GM18868 (cell line): Measurements from ENCODE around the gene CASP14.
"Not testable (repeated sequence)": the region's sequence is repeated elsewhere in the genome, so short reads cannot be mapped to it uniquely, and the experiment has no call there.

Experiments used
- ATAC-seq: cut with Tn5 transposase; IDR thresholded peaks from one replicate; pipeline ENCODE4 v1.9.1; 2021; ENCODE audit warnings: mild to moderate bottlenecking, moderate library complexity; ENCODE audit not compliant: unreplicated experiment

Gene CASP14

GRCh38 chr19:15070386-15070785 lies 21.1 kb downstream of the CASP14 start:
- ATAC-seq = not testable (repeated sequence)

GRCh38 chr19:15072930-15073647 lies 23.8 kb downstream of the CASP14 start:
- no peak for ATAC-seq

DNA sequence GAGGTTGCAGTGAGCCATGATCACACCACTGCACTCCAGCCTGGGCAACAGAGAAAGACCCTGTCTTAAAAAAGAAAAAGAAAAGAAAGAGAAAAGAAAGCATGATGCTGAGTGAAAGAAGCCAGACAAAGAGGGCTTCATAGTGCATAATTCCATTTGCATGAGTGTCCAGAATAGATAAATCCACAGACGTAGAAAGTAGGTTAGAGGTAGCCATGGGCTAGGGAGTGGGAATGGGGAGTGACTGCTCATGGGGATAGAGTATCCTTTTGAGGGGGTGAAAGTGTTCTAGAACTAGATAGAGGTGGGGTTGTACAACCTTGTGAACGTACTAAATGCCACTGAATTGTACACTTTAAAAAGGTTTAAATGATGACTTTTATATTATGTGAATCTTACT lies 25.1 kb downstream of the CASP14 start:
- ATAC-seq = no peak

- no peak for ATAC-seq
These were observed 26.5 kb downstream of the CASP14 start for GRCh38 chr19:15075806-15076205.

DNA sequence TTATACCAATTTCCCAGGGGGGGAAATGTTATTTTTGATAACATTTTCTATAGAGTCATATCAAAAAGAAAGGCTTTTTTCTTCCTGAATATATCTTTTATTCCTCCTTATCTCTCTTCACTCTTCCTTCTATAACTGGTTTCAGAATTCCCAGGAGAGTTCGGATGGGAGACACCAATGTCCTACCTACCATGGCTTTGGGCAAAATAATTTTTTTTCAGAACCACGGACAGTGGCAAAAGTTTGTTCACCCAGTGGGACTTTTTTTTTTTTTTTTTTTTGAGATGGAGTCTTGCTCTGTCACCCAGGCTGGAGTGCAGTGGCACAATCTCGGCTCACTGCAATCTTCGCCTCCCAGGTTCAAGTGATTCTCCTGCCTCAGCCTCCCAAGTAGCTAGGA lies 30.7 kb downstream of the CASP14 start:
- not testable (repeated sequence) for ATAC-seq

GRCh38 chr19:15081911-15082310 lies 32.6 kb downstream of the CASP14 start, which contains the start of gene OR1I1:
Gene OR1I1, plus strand, starts transcription at chr19:15082211. Its CDS starts 4,855 bp downstream, at chr19:15087066.
- ATAC-seq = no peak

GRCh38 chr19:15087182-15087581 lies 37.9 kb downstream of the CASP14 start:
- no peak for ATAC-seq

- ATAC-seq = no peak
These were observed 42.9 kb downstream of the CASP14 start for GRCh38 chr19:15091918-15092753.

DNA sequence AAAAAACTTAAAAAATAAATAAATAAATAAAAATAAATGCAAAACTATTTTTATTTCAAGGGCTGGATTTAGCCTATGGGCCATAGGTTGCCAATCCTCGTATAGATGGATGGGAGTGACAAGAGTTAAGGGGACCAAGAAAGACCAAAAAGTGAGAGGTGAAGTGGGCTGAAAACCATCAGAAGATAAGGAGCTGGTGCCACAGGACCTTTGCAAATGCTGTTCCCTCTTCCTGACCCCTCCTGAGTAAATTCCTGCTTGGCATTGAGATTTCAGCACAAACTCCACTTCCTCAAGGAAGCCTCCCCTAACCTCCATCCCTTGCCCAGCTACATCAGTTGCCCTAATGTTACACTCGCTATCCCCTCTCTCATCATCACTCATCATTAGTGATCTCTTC lies 43.7 kb downstream of the CASP14 start:
- ATAC-seq = no peak

DNA sequence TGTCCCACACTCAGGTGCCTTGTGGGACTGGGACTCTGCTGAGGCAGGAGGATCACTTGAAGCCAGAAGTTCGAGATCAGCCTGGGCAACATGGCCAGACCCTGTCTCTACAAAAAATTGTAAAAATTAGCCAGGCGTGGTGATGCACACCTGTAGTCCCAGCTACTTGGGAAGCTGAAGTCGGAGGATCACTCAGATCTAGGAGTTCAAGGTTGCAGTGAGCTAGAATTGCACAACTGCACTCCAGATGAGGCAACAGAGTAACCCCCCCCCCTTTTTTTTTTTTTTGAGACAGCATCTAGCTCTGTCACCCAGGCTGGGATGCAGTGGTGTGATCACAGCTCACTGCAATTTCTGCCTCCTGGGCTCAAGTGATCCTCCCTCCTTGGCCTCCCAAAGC lies 46.9 kb downstream of the CASP14 start:
- ATAC-seq = no peak

GRCh38 chr19:15097980-15098379 lies 48.7 kb downstream of the CASP14 start:
- not testable (repeated sequence) for ATAC-seq

DNA sequence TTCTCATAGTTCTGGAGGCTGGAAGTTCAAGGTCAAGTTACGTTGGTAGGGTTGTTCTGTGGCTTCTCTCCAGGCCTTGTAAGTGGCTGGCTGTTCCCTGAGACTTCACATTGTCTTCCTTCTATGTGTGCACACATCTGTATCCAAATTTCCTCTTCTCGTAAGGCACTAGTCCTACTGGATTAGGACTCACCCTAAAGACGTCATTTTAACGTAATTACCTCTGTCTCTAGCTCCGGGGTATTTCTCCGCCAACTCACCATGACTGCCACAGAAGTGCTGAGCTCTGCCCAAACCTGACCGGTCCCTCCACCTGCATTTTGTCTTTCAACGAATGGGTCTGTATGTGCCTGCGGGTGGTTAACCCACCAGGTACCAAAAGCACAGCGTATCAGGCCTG lies 49.2 kb downstream of the CASP14 start:
- ATAC-seq = no peak

DNA sequence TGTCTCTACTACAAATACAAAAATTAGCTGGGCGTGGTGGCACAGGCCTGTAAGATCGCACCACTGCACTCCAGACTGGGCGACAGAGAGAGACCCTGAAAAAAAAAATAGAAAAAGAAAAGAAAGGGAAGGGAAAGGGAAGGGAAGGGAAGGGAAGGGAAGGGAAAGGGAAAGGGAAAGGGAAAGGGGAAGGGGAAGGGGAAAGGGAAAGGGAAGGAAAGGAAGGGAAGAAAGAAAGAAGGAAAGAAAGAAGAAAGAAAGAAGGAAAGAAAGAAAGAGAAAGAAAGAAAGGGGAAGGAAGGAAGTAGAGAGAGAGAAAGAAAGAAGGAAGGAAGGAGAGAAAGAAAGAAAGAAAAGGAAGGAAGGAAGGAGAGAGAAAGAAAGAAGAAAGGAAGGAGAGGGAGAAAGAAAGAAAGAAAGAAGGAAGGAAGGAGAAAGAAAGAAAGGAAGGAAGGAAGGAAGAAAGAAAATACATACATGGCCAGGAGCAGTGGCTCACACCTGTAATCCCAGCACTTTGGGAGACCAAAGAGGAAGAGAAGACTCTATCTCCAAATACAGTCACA lies 49.8 kb downstream of the CASP14 start:
- no peak for ATAC-seq

GRCh38 chr19:15101479-15102082 lies 52.3 kb downstream of the CASP14 start:
- no peak for ATAC-seq

DNA sequence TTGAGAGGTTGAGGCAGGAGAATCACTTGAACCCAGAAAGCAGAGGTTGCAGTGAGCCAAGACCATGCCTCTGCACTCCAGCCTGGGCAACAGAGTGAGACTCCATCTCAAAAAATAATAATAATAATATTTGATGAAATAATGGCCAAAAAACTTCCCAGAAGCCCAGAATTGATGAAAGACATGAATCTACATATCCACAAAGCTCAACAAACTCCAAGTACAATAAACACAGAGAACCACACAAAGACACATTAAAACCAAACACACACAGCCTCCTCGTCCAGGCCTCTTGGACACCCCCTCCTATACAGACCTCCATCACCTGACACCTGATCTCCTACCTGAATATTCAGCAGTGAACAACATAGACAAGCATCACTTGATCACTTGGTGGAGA lies 54.7 kb downstream of the CASP14 start:
- ATAC-seq = no peak

DNA sequence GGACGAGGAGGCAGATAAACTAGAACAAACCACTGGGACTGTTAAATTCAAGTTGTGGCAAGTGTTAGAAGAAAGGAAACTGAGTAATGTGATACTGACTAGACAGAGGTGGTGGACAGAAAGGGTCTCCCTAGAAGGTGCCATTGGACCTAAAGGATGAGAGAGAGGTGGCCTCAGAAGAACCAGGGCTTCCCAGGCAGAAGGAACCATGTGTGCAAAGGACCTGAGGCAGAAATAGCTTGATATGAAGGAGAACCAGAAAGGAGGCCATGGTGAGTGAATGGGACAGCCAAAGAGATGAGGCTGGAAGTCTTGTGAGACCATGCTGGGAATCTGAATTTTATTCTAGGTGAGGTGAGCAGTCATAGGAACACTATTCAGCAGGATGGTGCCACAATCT lies 55.1 kb downstream of the CASP14 start:
- no peak for ATAC-seq

GRCh38 chr19:15105044-15105443 lies 55.8 kb downstream of the CASP14 start:
- ATAC-seq = no peak

- no peak for ATAC-seq
These were observed 58.1 kb downstream of the CASP14 start, which contains the start of gene SYDE1 for GRCh38 chr19:15107061-15108010. Gene SYDE1, plus strand, starts transcription at chr19:15107401. Its CDS starts 33 bp downstream, at chr19:15107434.
